Panc1 (cell line): ENCODE results near the gene DDX10. TPM values are rescaled to one million over a fixed set of nuclear protein-coding genes. Genes with fewer than 3 reads are reported as not detected.
"Not testable (repeated sequence)": the region's sequence is repeated elsewhere in the genome, so short reads cannot be mapped to it uniquely, and the experiment has no call there.

Experiments used
- ATAC-seq: fragments of 200-7000 bp; cut with Tn5 transposase; 2 replicates; pipeline ENCODE4 v1.9.1; 2020; ENCODE audit warnings: mild to moderate bottlenecking, moderate library complexity
- BruUV-seq: library from RNA; stranded (reverse); fragments of 400-500 nt; replicated peaks from 2 replicates; lab custom pipeline; 2021; lab: Mats Ljungman, UMichigan
- CTCF ChIA-PET: fragments of 300-600 bp; sonication (Branson Sonifier 250); formaldehyde crosslinking; loops from one replicate; lab custom pipeline; 2022; ENCODE audit warnings: antibody characterized with exemption; lab: Charles Lee
- POLR2A ChIA-PET: fragments of 300-600 bp; sonication (Branson Sonifier 250); formaldehyde crosslinking; loops from one replicate; lab custom pipeline; 2022; ENCODE audit warnings: antibody characterized with exemption; lab: Charles Lee
- DNase-seq: peaks from one replicate; pipeline ENCODE4 v3.0.0-alpha.2; 2010; ENCODE audit warnings: low read depth, low spot score
- H3K27ac ChIP-seq: 2 replicates; pipeline ENCODE4 v1.5.1; 2011; ENCODE audit warnings: mild to moderate bottlenecking, low read length, inconsistent platforms
- H3K27me3 ChIP-seq: fragments of 200-500 bp; sonication (Bioruptor generic); 2 replicates; pipeline ENCODE4 v1.6.0; 2014; ENCODE audit warnings: low read length, inconsistent platforms; ENCODE audit not compliant: control insufficient read depth, insufficient read depth
- H3K36me3 ChIP-seq: fragments of 200-500 bp; sonication (Bioruptor generic); 2 replicates; pipeline ENCODE4 v1.5.1; 2014; ENCODE audit warnings: inconsistent platforms, mild to moderate bottlenecking, low read length, moderate library complexity; ENCODE audit not compliant: control insufficient read depth, insufficient read depth
- H3K4me1 ChIP-seq: 2 replicates; pipeline ENCODE4 v1.5.1; 2011; ENCODE audit warnings: inconsistent platforms, mild to moderate bottlenecking, low read length, moderate library complexity; ENCODE audit not compliant: control insufficient read depth, insufficient read depth
- H3K4me3 ChIP-seq, 2 experiments: 2 replicates each; pipeline ENCODE4 v1.5.1; 2011 to 2012; ENCODE audit warnings: low read depth in 2 of 2, low read length in 2 of 2, mild to moderate bottlenecking in 2 of 2, inconsistent platforms in 1 of 2, moderate library complexity in 1 of 2
- H3K9me3 ChIP-seq: fragments of 200-500 bp; sonication (Bioruptor generic); 2 replicates; pipeline ENCODE4 v1.5.1; 2014; ENCODE audit warnings: low read depth, mild to moderate bottlenecking, inconsistent platforms, low read length, moderate library complexity; ENCODE audit not compliant: control insufficient read depth, insufficient read depth
- POLR2AphosphoS5 ChIP-seq: IDR thresholded peaks from 2 replicates; pipeline ENCODE4 v1.6.1; 2012; ENCODE audit warnings: mild to moderate bottlenecking, low read depth, low read length, moderate library complexity
- REST ChIP-seq, 2 experiments: IDR thresholded peaks; 2 replicates each; pipeline ENCODE4 v1.6.1; 2011 to 2012; ENCODE audit warnings: low read depth in 2 of 2, control low read depth in 1 of 2, low read length in 1 of 2, mild to moderate bottlenecking in 1 of 2, moderate library complexity in 1 of 2; ENCODE audit not compliant: insufficient read depth in 1 of 2
- SIN3A ChIP-seq: IDR thresholded peaks from 2 replicates; pipeline ENCODE4 v1.6.1; 2012; ENCODE audit warnings: low read depth, mild to moderate bottlenecking, low read length, moderate library complexity, borderline replicate concordance; ENCODE audit not compliant: insufficient read depth
- TCF7L2 ChIP-seq: IDR thresholded peaks from 2 replicates; pipeline ENCODE4 v1.6.1; 2011; ENCODE audit warnings: mild to moderate bottlenecking, low read depth, low read length, inconsistent platforms
- in situ Hi-C: cut with HindIII; loops from 2 replicates; pipeline ENCODE4 v1.10.0; 2016; ENCODE audit warnings: low sequenced_read_pairs, low pct_unique_long_range_greater_than_20kb
- intact Hi-C: fragments of 100-400 bp; cut with micrococcal nuclease; formaldehyde crosslinking; loops from one replicate; pipeline ENCODE4 v1.10.0; 2022; ENCODE audit not compliant: unreplicated experiment
- total RNA-seq: library from RNA; stranded (reverse); gene quantifications from one replicate; pipeline ENCODE4 v1.2.1, GENCODE V29; 2021; ENCODE audit not compliant: unreplicated experiment
- TF ChIP-seq, protein P1 (sequence below): fragments of 450-650 bp; IDR thresholded peaks from 2 replicates; pipeline ENCODE4 v1.5.1; 2017; ENCODE audit warnings: mild to moderate bottlenecking

Gene DDX10
- total RNA-seq, 1 experiment from 2014 or later = 48.8 TPM

GRCh38 chr11:108648528-108648885 is 16.4 kb upstream of the DDX10 start:
- in situ Hi-C loops = no loop called here
- POLR2A ChIA-PET = interaction anchor here (0.6 kb wide), 1 partner anchor 526 kb away, joined by 3 read pairs; no protein-coding TSS in a partner anchor
- Histone ChIP-seq H3K36me3 (no peaks in the 10 kb centered on the region), H3K27me3 (no peaks in the 10 kb centered on the region), H3K4me1 (no peaks in the 10 kb centered on the region), H3K4me3 (no peak overlapping the region), H3K9me3 (no peaks in the 10 kb centered on the region), H3K27ac (no peak overlapping the region)
- no peak for DNase-seq
- CTCF ChIA-PET = no interaction called here
- no TSS peak for BruUV-seq
- intact Hi-C loops = loop anchor here (10.0 kb wide), 1 partner anchor 304 kb away; no protein-coding TSS in a partner anchor
- no peak for ATAC-seq
- TF ChIP-seq, protein P1, sequence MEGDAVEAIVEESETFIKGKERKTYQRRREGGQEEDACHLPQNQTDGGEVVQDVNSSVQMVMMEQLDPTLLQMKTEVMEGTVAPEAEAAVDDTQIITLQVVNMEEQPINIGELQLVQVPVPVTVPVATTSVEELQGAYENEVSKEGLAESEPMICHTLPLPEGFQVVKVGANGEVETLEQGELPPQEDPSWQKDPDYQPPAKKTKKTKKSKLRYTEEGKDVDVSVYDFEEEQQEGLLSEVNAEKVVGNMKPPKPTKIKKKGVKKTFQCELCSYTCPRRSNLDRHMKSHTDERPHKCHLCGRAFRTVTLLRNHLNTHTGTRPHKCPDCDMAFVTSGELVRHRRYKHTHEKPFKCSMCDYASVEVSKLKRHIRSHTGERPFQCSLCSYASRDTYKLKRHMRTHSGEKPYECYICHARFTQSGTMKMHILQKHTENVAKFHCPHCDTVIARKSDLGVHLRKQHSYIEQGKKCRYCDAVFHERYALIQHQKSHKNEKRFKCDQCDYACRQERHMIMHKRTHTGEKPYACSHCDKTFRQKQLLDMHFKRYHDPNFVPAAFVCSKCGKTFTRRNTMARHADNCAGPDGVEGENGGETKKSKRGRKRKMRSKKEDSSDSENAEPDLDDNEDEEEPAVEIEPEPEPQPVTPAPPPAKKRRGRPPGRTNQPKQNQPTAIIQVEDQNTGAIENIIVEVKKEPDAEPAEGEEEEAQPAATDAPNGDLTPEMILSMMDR = peak; percentile 49; the same call in 1 of the 2 replicates
- no peak for TF ChIP-seq SIN3A

GRCh38 chr11:108654100-108654499 is 10.8 kb upstream of the DDX10 start:
- ATAC-seq, DNase-seq, in situ Hi-C loops, H3K27ac ChIP-seq, POLR2A ChIA-PET, H3K4me1 ChIP-seq, H3K36me3 ChIP-seq, H3K4me3 ChIP-seq, BruUV-seq, H3K9me3 ChIP-seq, H3K27me3 ChIP-seq: not testable (repeated sequence)
- intact Hi-C loops = loop anchor here (2.0 to 10.0 kb wide), 2 partner anchors 237 to 339 kb away; no protein-coding TSS in a partner anchor
- CTCF ChIA-PET = interaction anchor here (1.9 kb wide), 1 partner anchor 11 kb away, joined by 4 read pairs; the partner anchor contains the start of gene DDX10

DNA sequence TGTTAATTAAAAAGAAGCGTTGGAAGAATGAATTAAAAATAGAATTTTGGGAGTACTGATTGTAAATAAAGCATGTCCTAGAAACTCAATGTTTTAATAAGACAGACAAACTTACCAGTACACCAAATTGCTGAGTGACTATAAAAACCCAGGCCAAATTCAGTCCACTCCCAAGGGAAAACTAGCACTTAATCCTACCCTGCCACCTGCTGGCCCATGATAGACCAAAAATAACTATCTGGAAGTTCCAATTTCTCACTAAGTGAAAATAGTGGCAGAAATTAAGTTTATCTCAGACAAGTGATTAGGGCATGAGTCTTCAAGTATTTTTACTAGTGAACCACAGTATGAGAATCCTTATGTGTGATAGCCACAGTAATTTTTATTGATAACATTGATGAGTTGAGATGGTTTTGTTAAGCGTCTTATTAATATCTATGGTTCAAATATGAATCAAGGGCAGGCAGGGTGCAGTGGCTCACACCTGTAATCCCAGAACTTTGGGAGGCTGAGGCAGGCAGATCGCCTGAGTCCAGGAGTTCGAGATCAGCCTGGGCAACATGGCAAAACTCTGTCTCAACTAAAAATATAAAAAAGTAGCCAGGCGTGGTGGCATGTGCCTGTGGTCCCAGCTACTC is 9.8 kb upstream of the DDX10 start:
- CTCF ChIA-PET = no interaction called here
- intact Hi-C loops = loop anchor here (2.0 to 10.0 kb wide), 4 partner anchors 153 to 538 kb away; no protein-coding TSS in a partner anchor

More for the DNA sequence above, 9.8 kb upstream of the DDX10 start:
- no peak overlapping the region for H3K27ac ChIP-seq
- DNase-seq (peak; percentile 51), ATAC-seq (peak; percentile 94)
- in situ Hi-C loops = no loop called here
- no peaks in the 10 kb centered on the region for H3K27me3 ChIP-seq
- H3K4me1 ChIP-seq = no peaks in the 10 kb centered on the region
- POLR2A ChIA-PET = no interaction called here
- BruUV-seq = no TSS peak
- H3K4me3 ChIP-seq = no peak overlapping the region
- TF ChIP-seq TCF7L2 (no peak), REST (IDR thresholded peaks at IDR 0.05; ENCODE audit: insufficient read depth in 1 of 2, low read depth in 2 of 2, low read length in 1 of 2) (no peak), SIN3A (no peak), POLR2AphosphoS5 (no peak)
- TF ChIP-seq, protein P1 = peak; percentile 83
- no peaks in the 10 kb centered on the region for H3K9me3 ChIP-seq
- H3K36me3 ChIP-seq = no peaks in the 10 kb centered on the region
